Suprapubic skin (tissue), 4 donors: ENCODE data around the gene CFAP52. TPM values are rescaled to one million over a fixed set of nuclear protein-coding genes. Genes with fewer than 3 reads are reported as not detected.
"Not testable (repeated sequence)": the region's sequence is repeated elsewhere in the genome, so short reads cannot be mapped to it uniquely, and the experiment has no call there.

Experiments
- DNase-seq, 2 donors: peaks; one replicate each; pipeline ENCODE4 v3.0.0-alpha.2; 2019; ENCODE audit warnings: low spot score in 2 of 2
- H3K27ac ChIP-seq: fragments of 200-600 bp; sonication (generic); one replicate; pipeline ENCODE4 v1.5.1; 2019
- H3K27me3 ChIP-seq: fragments of 200-600 bp; sonication (generic); one replicate; pipeline ENCODE4 v1.5.1; 2019
- H3K36me3 ChIP-seq: fragments of 200-600 bp; sonication (generic); one replicate; pipeline ENCODE4 v1.5.1; 2019
- H3K4me1 ChIP-seq: fragments of 200-600 bp; sonication (generic); one replicate; pipeline ENCODE4 v1.5.1; 2019
- H3K4me3 ChIP-seq: fragments of 200-600 bp; sonication (generic); one replicate; pipeline ENCODE4 v1.5.1; 2019; ENCODE audit warnings: mild to moderate bottlenecking
- H3K9me3 ChIP-seq: fragments of 200-600 bp; sonication (generic); one replicate; pipeline ENCODE4 v1.5.1; 2019
- EP300 ChIP-seq: sonication (generic); formaldehyde crosslinking; IDR thresholded peaks from one replicate; pipeline ENCODE4 v1.6.1; 2017; ENCODE audit warnings: antibody characterized with exemption
- POLR2A ChIP-seq, 2 donors: fragments of 450-650 bp; IDR thresholded peaks; one replicate each; pipeline ENCODE4 v1.6.1; 2017; ENCODE audit warnings: antibody characterized with exemption in 2 of 2, mild to moderate bottlenecking in 2 of 2, moderate library complexity in 2 of 2
- POLR2AphosphoS5 ChIP-seq, 3 donors: sonication (generic); formaldehyde crosslinking; IDR thresholded peaks; one replicate each; pipeline ENCODE4 v1.6.1; 2017; ENCODE audit warnings: antibody characterized with exemption in 3 of 3
- WGBS: methylation state at CpG from one replicate; pipeline ENCODE4 v1.1.5; 2018; 5-methylcytosine and 5-hydroxymethylcytosine counted together
- total RNA-seq, 4 donors: library from RNA; depleted of rRNA; stranded (reverse); fragments of >200 nt; gene quantifications; one replicate each; pipeline ENCODE4 v1.1.0, GENCODE V29; 2016
- TF ChIP-seq, protein P1 (sequence below), 2 donors: fragments of 200-600 bp in 1 of 2; fragments of 450-650 bp in 1 of 2; sonication (generic) in 1 of 2; IDR thresholded peaks; one replicate each; pipeline ENCODE4 v1.5.1; 2016 to 2019; ENCODE audit warnings: antibody characterized with exemption in 2 of 2, mild to moderate bottlenecking in 1 of 2, moderate library complexity in 1 of 2

The CFAP52 gene
- total RNA-seq, 4 donors from 2014 or later, result not detected

DNA sequence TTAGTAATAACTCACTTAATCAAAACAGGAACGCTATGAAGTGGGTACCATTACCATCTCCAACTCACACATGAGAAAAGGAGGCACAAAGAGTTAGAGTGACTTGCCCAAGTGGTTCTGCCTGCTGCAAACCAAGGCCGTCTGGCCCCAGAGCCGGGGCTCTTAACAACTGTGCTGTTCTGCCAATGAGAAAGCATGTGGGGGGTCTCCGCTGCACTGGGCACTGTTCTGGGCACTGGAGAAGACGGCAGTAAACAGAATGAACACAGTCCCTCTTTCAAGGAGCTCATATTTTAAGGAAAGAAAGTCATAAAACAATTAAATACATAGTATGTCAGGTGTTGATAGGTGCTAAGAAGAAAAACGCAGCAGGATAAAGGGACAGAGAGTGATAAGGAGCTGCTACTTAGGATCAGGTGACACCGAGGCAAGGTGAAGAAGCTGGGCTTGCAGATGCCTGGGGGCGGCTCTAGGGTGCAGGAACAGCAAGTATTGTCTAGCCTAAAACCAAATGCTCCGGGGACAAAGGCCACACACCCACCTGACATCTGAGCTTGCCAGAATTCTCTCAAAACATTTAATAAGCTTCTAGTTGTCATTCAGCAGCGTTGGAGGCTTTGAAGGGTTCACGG lies 7.4 kb upstream of the CFAP52 start:
- TF ChIP-seq, protein P1, sequence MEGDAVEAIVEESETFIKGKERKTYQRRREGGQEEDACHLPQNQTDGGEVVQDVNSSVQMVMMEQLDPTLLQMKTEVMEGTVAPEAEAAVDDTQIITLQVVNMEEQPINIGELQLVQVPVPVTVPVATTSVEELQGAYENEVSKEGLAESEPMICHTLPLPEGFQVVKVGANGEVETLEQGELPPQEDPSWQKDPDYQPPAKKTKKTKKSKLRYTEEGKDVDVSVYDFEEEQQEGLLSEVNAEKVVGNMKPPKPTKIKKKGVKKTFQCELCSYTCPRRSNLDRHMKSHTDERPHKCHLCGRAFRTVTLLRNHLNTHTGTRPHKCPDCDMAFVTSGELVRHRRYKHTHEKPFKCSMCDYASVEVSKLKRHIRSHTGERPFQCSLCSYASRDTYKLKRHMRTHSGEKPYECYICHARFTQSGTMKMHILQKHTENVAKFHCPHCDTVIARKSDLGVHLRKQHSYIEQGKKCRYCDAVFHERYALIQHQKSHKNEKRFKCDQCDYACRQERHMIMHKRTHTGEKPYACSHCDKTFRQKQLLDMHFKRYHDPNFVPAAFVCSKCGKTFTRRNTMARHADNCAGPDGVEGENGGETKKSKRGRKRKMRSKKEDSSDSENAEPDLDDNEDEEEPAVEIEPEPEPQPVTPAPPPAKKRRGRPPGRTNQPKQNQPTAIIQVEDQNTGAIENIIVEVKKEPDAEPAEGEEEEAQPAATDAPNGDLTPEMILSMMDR (IDR thresholded peaks at IDR 0.05), result no peak
- TF ChIP-seq POLR2AphosphoS5 (IDR thresholded peaks at IDR 0.05), result no peak
- no peak for TF ChIP-seq POLR2A (IDR thresholded peaks at IDR 0.05)
- TF ChIP-seq EP300, result no peak
- no peaks in the 10 kb centered on the region for H3K9me3 ChIP-seq
- H3K27me3 ChIP-seq, result no peaks in the 10 kb centered on the region
- H3K4me3 ChIP-seq, result no peak overlapping the region
- no peak for DNase-seq
- no peak overlapping the region for H3K27ac ChIP-seq
- H3K4me1 ChIP-seq, result peaks cover 3% of the 10 kb centered on the region
- 89% methylated on average over 11 of the region's 11 CpGs for WGBS
- peaks cover 26% of the 10 kb centered on the region for H3K36me3 ChIP-seq

DNA sequence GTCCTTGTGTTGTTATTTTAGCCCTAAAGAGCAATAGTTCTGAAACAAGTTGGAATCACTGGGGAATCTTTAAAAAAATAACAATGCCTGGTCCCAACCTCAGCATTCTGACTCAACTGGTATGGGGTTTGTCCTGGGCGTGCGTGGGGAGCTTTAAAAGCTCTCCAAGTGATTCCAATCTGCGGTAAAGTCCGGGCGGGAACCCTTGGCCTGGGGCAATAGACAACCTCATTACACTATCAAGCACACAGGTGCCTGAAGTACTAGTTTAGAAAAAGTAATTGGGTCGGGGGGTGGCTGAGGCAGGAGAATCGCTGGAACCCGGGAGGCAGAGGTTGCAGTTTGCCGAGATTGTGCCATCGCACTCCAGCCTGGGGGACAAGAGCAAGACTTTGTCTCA lies 5.2 kb upstream of the CFAP52 start:
- WGBS, result 52% methylated on average over 9 of the region's 10 CpGs
- no peaks in the 10 kb centered on the region for H3K27me3 ChIP-seq
- no peak overlapping the region for H3K4me3 ChIP-seq
- H3K27ac ChIP-seq, result no peak overlapping the region
- peaks cover 26% of the 10 kb centered on the region for H3K36me3 ChIP-seq
- peaks cover 18% of the 10 kb centered on the region for H3K4me1 ChIP-seq
- no peaks in the 10 kb centered on the region for H3K9me3 ChIP-seq
- TF ChIP-seq POLR2A (IDR thresholded peaks at IDR 0.05) (no peak), POLR2AphosphoS5 (IDR thresholded peaks at IDR 0.05) (no peak), EP300 (no peak)
- TF ChIP-seq, protein P1 (IDR thresholded peaks at IDR 0.05), result no peak
- no peak for DNase-seq

DNA sequence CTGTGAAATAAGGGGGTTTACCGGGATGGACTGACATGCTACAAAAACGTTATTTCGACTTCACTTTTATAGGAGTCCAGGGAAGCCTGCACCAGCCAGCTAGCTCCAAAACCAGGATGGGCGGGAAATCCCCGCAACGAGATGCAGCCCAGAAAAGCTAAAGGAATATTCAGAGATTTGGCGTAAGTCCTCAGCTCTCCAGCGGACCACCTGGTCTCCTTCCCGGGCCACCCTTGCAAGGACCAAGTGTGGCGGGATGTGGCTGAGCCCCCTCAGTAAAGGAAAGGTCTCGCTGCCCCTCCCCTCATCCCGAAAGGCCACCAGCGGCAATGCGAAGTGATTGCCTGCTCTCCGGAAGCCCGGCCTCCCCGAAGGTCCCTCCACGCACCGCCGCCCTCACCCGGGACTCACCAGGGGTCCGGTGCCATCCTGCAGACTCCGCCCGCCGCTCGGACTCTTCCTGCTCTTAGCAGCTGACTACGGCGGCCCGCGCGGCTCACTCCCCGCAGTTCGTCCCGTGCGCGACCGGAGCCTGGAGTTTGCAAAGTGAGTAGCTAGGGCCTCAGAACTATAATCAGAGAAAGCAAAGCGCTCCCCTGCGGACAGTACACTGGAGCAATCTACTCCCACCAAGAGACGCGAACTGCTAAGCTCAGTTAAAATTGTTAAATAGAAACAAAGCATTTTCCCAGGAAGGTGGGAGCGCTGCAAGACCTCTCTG lies 901 bp upstream of the CFAP52 start, which contains the start of gene STX8:
STX8 (minus strand) TSS at position 440 of the 721 bp plus-strand sequence; CDS start at position 428, 12 bp downstream.
- Histone ChIP-seq H3K36me3 (no peaks in the 10 kb centered on the region), H3K9me3 (no peaks in the 10 kb centered on the region), H3K27me3 (no peaks in the 10 kb centered on the region), H3K27ac (peak within 1 kb of the TSS; percentile 48), H3K4me3 (peak within 1 kb of the TSS; percentile 84), H3K4me1 (peaks cover 27% of the 10 kb centered on the region)
- WGBS, result 2% methylated on average over 29 of the region's 42 CpGs
- DNase-seq, result peak; percentile 94
- TF ChIP-seq POLR2A (IDR thresholded peaks at IDR 0.05) (no peak), POLR2AphosphoS5 (IDR thresholded peaks at IDR 0.05) (peak in 1 of 3 donors; percentile 96)

DNA sequence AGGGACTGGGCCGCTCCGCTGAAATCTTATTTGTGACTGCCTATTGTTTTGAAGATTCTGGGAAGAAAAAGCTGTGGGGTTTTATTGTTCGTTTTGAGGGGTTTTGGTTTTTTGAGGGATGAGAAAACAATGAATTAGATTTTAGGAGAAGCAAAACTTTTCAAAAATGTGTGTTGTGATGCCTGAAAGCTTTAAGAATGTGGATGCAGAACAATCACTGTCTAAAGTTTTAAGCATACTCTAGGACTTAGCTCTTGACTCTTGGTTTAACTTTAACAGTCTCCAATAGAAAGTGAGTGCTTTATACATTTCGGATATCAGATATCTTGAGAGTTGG lies 899 bp downstream of the CFAP52 start:
- no peaks in the 10 kb centered on the region for H3K36me3 ChIP-seq
- peaks cover 27% of the 10 kb centered on the region for H3K4me1 ChIP-seq
- no peak overlapping the region for H3K4me3 ChIP-seq
- no peaks in the 10 kb centered on the region for H3K9me3 ChIP-seq
- TF ChIP-seq EP300 (no peak), POLR2AphosphoS5 (IDR thresholded peaks at IDR 0.05) (no peak), POLR2A (IDR thresholded peaks at IDR 0.05) (no peak)
- TF ChIP-seq, protein P1 (IDR thresholded peaks at IDR 0.05), result no peak
- H3K27ac ChIP-seq, result no peak overlapping the region
- DNase-seq, result no peak
- no peaks in the 10 kb centered on the region for H3K27me3 ChIP-seq
- 27% methylated on average over 4 of the region's 4 CpGs for WGBS

DNA sequence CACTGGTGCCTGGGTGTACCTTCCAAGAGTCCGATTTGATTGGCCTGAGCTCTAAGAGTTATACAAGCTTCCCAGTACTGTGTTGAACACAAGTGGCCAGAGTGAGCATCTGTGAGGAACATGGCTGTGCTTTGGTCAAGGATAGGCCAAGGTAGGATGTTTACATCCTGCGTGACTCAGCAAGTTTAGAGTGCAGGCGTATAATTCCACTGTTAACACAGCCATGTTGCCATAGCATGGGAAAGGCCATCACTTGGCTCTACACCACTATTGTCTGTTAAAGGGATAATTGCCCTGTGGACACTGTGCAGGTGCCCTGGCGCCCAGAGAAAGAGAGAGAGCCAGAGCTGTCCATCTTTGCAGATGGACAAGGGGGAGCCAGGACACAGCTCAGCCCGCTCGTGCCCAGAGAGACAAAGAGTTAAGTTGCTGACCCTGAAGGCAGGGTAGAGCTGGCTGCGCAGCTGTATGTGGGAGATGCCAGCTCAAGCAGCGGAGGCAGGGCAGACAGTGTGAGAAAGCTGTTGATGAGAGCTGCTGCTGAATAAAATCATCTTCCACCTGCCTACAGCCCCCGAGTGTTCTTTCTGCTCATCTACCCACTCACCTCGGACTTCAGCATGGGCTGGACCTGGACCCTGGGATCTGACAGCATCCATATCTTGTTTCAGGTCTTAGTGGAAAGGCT lies 11.7 kb downstream of the CFAP52 start:
- TF ChIP-seq EP300, result no peak
- H3K4me3 ChIP-seq, result no peak overlapping the region
- no peak overlapping the region for H3K27ac ChIP-seq
- no peaks in the 10 kb centered on the region for H3K36me3 ChIP-seq
- no peaks in the 10 kb centered on the region for H3K9me3 ChIP-seq
- WGBS, result 87% methylated on average over 8 of the region's 10 CpGs
- no peaks in the 10 kb centered on the region for H3K4me1 ChIP-seq
- no peak for DNase-seq
- H3K27me3 ChIP-seq, result no peaks in the 10 kb centered on the region

DNA sequence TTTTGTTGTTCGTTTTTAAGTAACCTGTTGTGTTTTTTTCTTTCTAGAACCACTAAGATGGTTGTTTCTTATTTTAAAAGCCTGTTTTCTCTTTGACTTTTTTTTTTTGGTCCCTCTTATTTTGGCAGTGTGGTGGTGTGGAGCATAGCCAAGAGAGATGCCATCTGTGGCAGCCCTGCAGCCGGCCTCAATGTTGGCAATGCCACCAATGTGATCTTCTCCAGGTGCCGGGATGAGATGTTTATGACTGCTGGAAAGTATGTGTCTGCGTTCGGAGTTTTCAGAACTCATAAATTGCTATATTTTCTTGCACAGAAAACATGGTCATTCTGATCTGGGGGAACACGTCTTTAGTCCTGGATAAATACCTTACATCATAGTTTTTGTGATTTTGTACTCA lies 17.6 kb downstream of the CFAP52 start:
- H3K9me3 ChIP-seq, result no peaks in the 10 kb centered on the region
- H3K4me1 ChIP-seq, result no peaks in the 10 kb centered on the region
- WGBS, result 40% methylated on average over 6 of the region's 6 CpGs

DNA sequence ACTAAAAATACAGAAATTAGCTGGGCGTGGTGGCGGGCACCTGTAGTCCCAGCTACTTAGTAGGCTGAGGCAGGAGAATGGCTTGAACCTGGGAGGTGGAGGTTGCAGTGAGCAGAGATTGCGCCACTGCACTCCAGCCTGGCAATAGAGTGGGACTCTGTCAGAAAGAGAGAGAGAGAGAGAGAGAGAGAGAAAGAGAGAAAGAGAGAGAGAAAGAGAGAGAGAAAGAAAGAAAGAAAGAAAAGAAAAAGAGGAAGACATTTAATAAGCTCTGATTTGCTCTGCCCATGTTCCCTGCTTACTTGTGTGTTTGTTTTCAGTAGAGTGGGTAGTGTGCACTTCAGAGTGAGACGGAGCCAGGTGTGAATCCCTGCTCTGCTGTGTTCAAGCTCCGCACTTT lies 21.2 kb downstream of the CFAP52 start:
- not testable (repeated sequence) for H3K27ac ChIP-seq, H3K9me3 ChIP-seq, H3K27me3 ChIP-seq, H3K36me3 ChIP-seq, H3K4me3 ChIP-seq, DNase-seq, H3K4me1 ChIP-seq
- WGBS, result 93% methylated on average over 5 of the region's 5 CpGs

More for the DNA sequence above, 17.6 kb downstream of the CFAP52 start:
- no peaks in the 10 kb centered on the region for H3K36me3 ChIP-seq
- H3K27ac ChIP-seq, result no peak overlapping the region
- DNase-seq, result no peak
- TF ChIP-seq EP300, result no peak
- TF ChIP-seq POLR2A (IDR thresholded peaks at IDR 0.05), result no peak
- TF ChIP-seq POLR2AphosphoS5 (IDR thresholded peaks at IDR 0.05), result no peak
- TF ChIP-seq, protein P1 (IDR thresholded peaks at IDR 0.05), result no peak
- no peaks in the 10 kb centered on the region for H3K27me3 ChIP-seq
- H3K4me3 ChIP-seq, result no peak overlapping the region
